NCI-H524 (cell line): ENCODE data around the gene KLHDC3.

ENCODE experiments used
- DNase-seq, 2 experiments: peaks; one replicate each; lab custom pipeline; 2025; lab: John Stamatoyannopoulos, UW

KLHDC3 gene

DNA sequence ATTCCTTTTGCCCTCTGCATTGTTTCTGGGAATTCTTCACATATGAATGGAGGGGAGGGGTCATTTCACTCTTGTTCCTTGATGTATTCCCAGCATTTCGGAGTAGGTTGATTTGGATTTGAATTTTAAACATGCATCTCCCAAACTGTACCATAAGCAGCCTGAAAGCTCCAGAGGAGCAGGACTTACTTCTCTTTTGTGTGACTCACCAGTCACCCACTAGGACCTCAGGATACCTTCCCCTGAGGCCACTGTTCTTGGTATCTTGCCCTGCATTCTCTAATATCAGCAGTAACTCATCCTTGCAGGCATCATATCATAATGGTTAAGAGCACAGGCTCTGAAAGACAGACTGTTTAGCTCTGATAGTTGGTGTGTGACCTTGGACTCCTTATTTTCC lies 44.5 kb downstream of the KLHDC3 start:
- no peak for DNase-seq

DNA sequence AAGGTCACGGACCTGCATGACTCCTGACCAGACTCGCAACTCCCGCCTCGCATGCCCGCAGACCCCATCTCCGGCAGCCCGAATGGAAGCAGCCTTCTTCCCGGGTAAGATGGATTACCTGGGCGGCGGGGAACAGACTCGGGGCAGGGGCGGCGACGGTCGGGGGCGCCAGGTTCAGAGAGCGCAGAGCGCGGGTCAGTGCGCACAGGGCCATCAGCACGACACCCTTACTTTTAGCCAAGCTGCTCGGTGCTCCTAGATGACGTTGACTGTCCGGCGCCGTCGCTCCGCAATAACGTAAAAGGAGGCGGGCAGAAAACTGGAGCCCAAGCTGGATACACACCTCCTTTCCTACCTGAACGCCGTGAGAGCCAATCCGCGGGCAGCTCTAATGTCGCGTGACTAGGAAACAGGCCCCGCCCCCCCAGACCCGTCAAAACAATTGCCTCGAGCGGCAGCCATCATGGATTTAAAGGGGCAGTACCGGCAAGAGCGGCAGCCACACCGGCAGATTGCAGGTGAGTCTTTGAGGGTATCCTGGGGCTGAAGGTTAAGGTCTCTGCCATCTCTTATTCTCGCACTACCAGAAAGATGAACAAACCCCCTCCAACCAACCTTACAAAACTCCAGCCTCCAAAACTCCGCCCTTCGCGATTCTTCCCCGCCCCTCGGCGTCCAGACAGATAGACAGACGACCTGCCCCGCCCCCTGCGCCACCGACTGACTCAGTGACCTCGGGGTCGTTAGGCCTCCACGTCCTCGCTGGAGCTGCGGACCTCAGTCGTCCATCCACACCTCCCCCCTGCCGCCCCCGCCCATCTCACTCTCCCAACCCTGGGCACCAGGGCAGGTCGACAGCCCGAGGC lies 45.4 kb downstream of the KLHDC3 start, which contains the start of the genes KLC4 and MRPL2:
TSS of gene KLC4 (plus strand) at position 464 of the 866 bp plus-strand sequence. CDS start 1,705 bp downstream, outside the sequence.
TSS of gene MRPL2 (minus strand) at position 267 of the 866 bp plus-strand sequence. CDS start at position 214, 53 bp downstream.
- peak; percentile 98 for DNase-seq

DNA sequence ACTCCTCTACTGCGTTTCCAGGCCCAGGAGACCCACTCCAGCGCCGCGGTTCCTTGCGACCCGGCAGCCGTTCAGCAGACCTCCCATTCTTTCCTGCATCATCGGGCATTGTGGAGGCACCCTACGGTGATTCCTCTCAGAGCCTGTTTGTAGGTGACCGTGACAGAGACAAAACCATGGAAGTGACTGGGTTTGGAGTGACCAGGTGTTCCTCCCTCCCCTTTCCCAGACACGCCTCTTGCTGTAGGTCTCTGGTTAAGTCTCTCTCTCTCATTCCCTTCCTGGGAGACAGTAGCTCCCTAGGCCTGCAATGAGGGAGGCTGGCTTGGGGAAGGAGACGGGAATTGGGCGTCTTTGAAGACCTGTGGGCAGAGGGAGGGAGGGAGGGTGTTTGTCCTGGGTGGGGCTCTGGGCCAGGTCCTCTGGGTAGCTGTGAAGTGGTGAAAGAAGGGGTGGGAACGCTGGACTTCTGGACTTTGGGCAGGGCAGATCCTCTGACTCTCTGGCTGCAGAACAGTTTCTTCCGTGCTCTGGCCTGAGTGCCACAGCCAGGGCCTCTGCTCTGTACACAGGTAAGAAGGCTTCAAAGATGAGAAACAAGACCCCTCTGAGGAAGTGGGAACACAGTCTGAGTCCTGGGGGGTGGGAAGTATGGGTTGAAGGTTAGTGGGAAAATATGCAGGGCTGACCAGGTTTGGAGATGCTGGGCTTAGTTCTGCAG lies 46.1 kb downstream of the KLHDC3 start:
- DNase-seq, result no peak

DNA sequence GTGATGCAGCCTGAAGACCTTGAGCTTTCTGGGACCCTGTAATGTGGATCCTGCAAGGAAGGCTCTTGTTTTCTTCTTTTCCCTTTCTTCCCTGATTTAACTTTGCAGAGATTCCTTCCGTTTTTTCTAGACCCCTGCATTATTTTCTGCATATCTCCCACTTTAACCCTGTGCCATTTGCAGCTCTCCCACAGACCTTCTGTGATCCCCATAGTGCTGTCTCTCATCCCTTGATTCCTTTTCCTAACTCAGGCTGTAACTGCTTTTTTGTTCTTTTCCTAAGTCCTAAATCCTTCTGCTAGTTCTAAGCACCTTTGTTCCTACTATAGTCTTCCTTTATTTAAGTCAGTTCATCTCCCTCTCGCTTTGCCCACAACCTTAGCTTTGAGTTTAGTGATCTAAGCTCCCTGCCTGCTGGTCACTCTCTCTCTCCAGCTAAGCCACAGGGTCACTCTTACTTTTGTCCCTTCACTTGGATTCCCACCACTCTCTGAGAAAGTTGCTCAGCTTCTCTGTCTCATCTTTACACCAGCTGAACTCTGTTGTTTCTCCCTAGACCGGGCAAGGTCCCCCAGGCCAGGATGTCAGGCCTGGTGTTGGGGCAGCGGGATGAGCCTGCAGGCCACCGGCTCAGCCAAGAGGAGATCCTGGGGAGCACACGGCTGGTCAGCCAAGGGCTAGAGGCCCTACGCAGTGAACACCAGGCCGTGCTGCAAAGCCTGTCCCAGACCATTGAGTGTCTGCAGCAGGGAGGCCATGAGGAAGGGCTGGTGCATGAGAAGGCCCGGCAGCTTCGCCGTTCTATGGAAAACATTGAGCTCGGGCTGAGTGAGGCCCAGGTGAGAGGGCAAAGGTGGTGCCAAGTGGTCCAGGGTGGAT lies 46.9 kb downstream of the KLHDC3 start:
- no peak for DNase-seq

DNA sequence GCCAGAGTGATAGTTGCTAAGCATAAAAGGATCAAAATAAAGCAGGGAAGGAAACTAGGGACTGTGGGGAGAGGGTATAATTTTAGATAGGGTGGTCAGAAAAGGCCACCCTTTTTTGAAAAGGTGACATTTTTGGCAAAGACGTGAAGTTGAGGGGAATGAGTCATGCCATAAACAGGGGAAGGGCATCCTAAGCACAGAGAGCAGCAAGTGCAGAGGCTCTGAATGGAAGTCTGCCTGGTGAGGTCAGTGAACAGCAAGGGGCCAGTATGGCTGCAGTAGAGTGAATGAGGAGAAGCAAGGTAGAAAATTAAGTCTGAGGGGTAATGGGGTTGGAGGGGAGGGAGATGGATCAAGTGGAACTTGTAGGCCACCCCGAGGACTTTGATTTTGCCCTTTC lies 47.8 kb downstream of the KLHDC3 start:
- DNase-seq, result no peak

DNA sequence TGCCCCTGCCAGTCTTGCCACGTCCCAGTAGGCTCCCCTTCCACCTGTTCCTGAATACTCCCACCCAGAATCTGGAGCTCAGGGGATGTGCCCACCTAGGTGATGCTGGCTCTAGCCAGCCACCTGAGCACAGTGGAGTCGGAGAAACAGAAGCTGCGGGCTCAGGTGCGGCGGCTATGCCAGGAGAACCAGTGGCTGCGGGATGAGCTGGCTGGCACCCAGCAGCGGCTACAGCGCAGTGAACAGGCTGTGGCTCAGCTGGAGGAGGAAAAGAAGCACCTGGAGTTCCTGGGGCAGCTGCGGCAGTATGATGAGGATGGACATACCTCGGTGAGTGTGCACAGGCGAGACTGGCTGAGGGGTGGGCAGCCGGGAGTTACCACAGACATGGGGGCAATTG lies 48.8 kb downstream of the KLHDC3 start:
- DNase-seq, result no peak

DNA sequence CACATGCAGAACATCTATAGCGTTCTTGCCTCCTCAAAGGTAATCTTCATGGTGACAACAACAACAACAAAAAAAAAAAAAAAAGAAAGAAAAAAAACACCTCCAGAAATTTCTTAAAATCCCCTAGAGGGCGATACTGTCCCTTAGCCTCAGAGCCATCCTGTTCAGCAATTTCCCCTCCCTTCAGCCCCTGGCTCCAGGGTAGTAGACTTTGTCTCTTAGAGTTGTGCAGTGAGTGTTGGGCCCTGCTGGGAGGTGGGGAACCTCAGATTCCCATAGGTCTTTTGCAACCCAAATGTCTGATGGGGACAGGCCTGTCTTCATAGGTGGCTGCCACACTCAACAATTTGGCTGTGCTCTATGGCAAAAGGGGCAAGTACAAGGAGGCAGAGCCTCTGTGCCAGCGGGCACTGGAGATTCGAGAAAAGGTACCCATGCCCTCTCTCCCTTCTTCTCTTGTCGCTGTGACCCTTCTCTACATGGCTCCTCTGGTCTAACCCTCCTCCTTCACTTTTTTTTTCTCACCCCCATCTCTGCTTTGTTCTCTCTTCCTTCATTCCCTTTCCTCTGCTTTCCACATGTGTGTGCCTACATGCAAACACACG lies 56.1 kb downstream of the KLHDC3 start:
- DNase-seq, result peak in 1 of 2 experiments; percentile 40
